Stomach smooth muscle (tissue), 2 donors: ENCODE results near the gene POLR2C.
A peak's percentile ranks its signal among the peaks of the same experiment; 100 is the strongest.

ENCODE experiments used
- H3K27ac ChIP-seq: one replicate; pipeline ENCODE4 v1.7.0; 2013; ENCODE audit warnings: mild to moderate bottlenecking, low read length, inconsistent platforms
- H3K27me3 ChIP-seq, 2 donors: one replicate each; pipeline ENCODE4 v1.7.0; 2013; ENCODE audit warnings: low read length in 2 of 2; ENCODE audit not compliant: insufficient read depth in 2 of 2, control insufficient read depth in 1 of 2
- H3K36me3 ChIP-seq, 2 donors: one replicate each; pipeline ENCODE4 v1.7.0; 2013; ENCODE audit warnings: low read length in 2 of 2; ENCODE audit not compliant: control insufficient read depth in 2 of 2, insufficient read depth in 2 of 2
- H3K4me1 ChIP-seq: one replicate; pipeline ENCODE4 v1.7.0; 2013; ENCODE audit warnings: low read length; ENCODE audit not compliant: control insufficient read depth, insufficient read depth
- H3K4me3 ChIP-seq, 2 donors: one replicate each; pipeline ENCODE4 v1.7.0; 2013; ENCODE audit warnings: low read length in 2 of 2
- H3K9ac ChIP-seq, 2 donors: one replicate each; pipeline ENCODE4 v1.7.0; 2013; ENCODE audit warnings: low read length in 2 of 2, mild to moderate bottlenecking in 1 of 2
- H3K9me3 ChIP-seq, 2 donors: one replicate each; pipeline ENCODE4 v1.7.0; 2013; ENCODE audit warnings: low read length in 2 of 2; ENCODE audit not compliant: control insufficient read depth in 2 of 2
- donor health status: healthy.
- donor health status: Pancreatic carcinoma.

Gene POLR2C

GRCh38 chr16:57514371-57514770 is 51.9 kb downstream of the POLR2C start:
- Histone ChIP-seq H3K27ac (no peak overlapping the region), H3K9me3 (no peaks in the 10 kb centered on the region), H3K27me3 (no peaks in the 10 kb centered on the region), H3K4me1 (peaks cover 11% of the 10 kb centered on the region), H3K36me3 (peaks cover 12 to 37% of the 10 kb centered on the region in 2 donors), H3K4me3 (no peak overlapping the region), H3K9ac (no peak overlapping the region)

- Histone ChIP-seq H3K36me3 (peaks cover 12 to 37% of the 10 kb centered on the region in 2 donors), H3K4me3 (no peak overlapping the region), H3K27ac (no peak overlapping the region), H3K9ac (no peak overlapping the region), H3K9me3 (no peaks in the 10 kb centered on the region), H3K27me3 (no peaks in the 10 kb centered on the region), H3K4me1 (peaks cover 8% of the 10 kb centered on the region)
These were observed 52.5 kb downstream of the POLR2C start for GRCh38 chr16:57514791-57515600.

- Histone ChIP-seq H3K36me3 (peaks cover 12 to 41% of the 10 kb centered on the region in 2 donors), H3K27ac (no peak overlapping the region), H3K9me3 (no peaks in the 10 kb centered on the region), H3K4me3 (no peak overlapping the region), H3K27me3 (no peaks in the 10 kb centered on the region), H3K4me1 (no peaks in the 10 kb centered on the region), H3K9ac (no peak overlapping the region)
These were observed 53.8 kb downstream of the POLR2C start for GRCh38 chr16:57516176-57516725.

GRCh38 chr16:57516773-57517172 is 54.3 kb downstream of the POLR2C start:
- H3K9me3 ChIP-seq: no peaks in the 10 kb centered on the region
- no peak overlapping the region for H3K27ac ChIP-seq
- H3K4me1 ChIP-seq: no peaks in the 10 kb centered on the region
- H3K4me3 ChIP-seq: no peak overlapping the region
- H3K36me3 ChIP-seq: peaks cover 12 to 41% of the 10 kb centered on the region in 2 donors
- H3K9ac ChIP-seq: no peak overlapping the region
- H3K27me3 ChIP-seq: no peaks in the 10 kb centered on the region

- no peak overlapping the region for H3K4me3 ChIP-seq
- H3K27me3 ChIP-seq: no peaks in the 10 kb centered on the region
- peaks cover 12 to 41% of the 10 kb centered on the region in 2 donors for H3K36me3 ChIP-seq
- H3K9me3 ChIP-seq: no peaks in the 10 kb centered on the region
- no peaks in the 10 kb centered on the region for H3K4me1 ChIP-seq
- H3K27ac ChIP-seq: no peak overlapping the region
- H3K9ac ChIP-seq: no peak overlapping the region
These were observed 55.2 kb downstream of the POLR2C start for GRCh38 chr16:57517397-57518367.

GRCh38 chr16:57518520-57518919 is 56.0 kb downstream of the POLR2C start:
- Histone ChIP-seq H3K4me1 (no peaks in the 10 kb centered on the region), H3K4me3 (no peak overlapping the region), H3K27ac (no peak overlapping the region), H3K9me3 (no peaks in the 10 kb centered on the region), H3K36me3 (peaks cover 11 to 39% of the 10 kb centered on the region in 2 donors), H3K9ac (no peak overlapping the region), H3K27me3 (no peaks in the 10 kb centered on the region)

GRCh38 chr16:57518922-57519321 is 56.4 kb downstream of the POLR2C start:
- Histone ChIP-seq H3K9ac (no peak overlapping the region), H3K36me3 (peaks cover 7 to 36% of the 10 kb centered on the region in 2 donors), H3K27ac (no peak overlapping the region), H3K27me3 (no peaks in the 10 kb centered on the region), H3K4me1 (no peaks in the 10 kb centered on the region), H3K4me3 (no peak overlapping the region), H3K9me3 (no peaks in the 10 kb centered on the region)

GRCh38 chr16:57519796-57520360 is 57.4 kb downstream of the POLR2C start:
- H3K4me3 ChIP-seq: no peak overlapping the region
- H3K9me3 ChIP-seq: no peaks in the 10 kb centered on the region
- H3K9ac ChIP-seq: peak overlapping the region in 1 of 2 donors; percentile 29
- no peaks in the 10 kb centered on the region for H3K27me3 ChIP-seq
- no peaks in the 10 kb centered on the region for H3K4me1 ChIP-seq
- H3K36me3 ChIP-seq: peaks cover 7 to 34% of the 10 kb centered on the region in 2 donors
- no peak overlapping the region for H3K27ac ChIP-seq
